HepG2 (cell line): ENCODE measurements around the gene LARP1B. TPM values are rescaled to one million over a fixed set of nuclear protein-coding genes. Genes with fewer than 3 reads are reported as not detected.

ENCODE experiments used
- ATAC-seq: fragments of 200-7000 bp; cut with Tn5 transposase; 3 replicates; pipeline ENCODE4 v1.9.1; 2020; ENCODE audit warnings: mild to moderate bottlenecking, moderate library complexity
- BruUV-seq: library from RNA; stranded (reverse); fragments of 400-500 nt; replicated peaks from 2 replicates; lab custom pipeline; 2021; lab: Mats Ljungman, UMichigan
- CTCF ChIA-PET: fragments of 300-600 bp; formaldehyde crosslinking; extraction: SDS; loops from one replicate; lab custom pipeline; 2021; ENCODE audit warnings: low total read pairs, inconsistent platforms, low intra/inter-chr PET ratio; lab: Yijun Ruan, JAX
- POLR2A ChIA-PET: fragments of 350-600 bp; sonication (Branson Sonifier 250); formaldehyde crosslinking; loops from one replicate; lab custom pipeline; 2020; ENCODE audit warnings: antibody characterized with exemption, inconsistent platforms; lab: Yijun Ruan, JAX
- DNase-seq: peaks from one replicate; pipeline ENCODE4 v3.0.0-alpha.2; 2015; ENCODE audit warnings: low spot score
- FAIRE-seq: peaks from 3 replicates; lab custom pipeline; 2011; peaks lifted over from hg19 to GRCh38; lab: Jason Lieb, UNC
- H2AFZ ChIP-seq: one replicate; pipeline ENCODE4 v1.6.1; 2011; ENCODE audit warnings: low read length, inconsistent platforms
- H3K27ac ChIP-seq: fragments of 300-600 bp; 3 replicates; pipeline ENCODE4 v1.8.0; 2011; ENCODE audit warnings: mixed run types, mild to moderate bottlenecking, mixed read lengths, low read length, inconsistent platforms; ENCODE audit not compliant: insufficient read depth; ENCODE audit errors: extremely low read length
- H3K27me3 ChIP-seq, 2 experiments: fragments of 200-600 bp in 1 of 2; 2 replicates in 1 of 2; 3 replicates in 1 of 2; pipeline versions ENCODE4 v1.6.0 to v1.8.0; 2011; ENCODE audit warnings: low read length in 2 of 2, mild to moderate bottlenecking in 2 of 2, moderate library complexity in 2 of 2, inconsistent platforms in 1 of 2; ENCODE audit not compliant: insufficient read depth in 2 of 2, control insufficient read depth in 1 of 2
- H3K36me3 ChIP-seq, 2 experiments: fragments of 200-600 bp in 1 of 2; replicated peaks in 1 of 2; 2 replicates in 1 of 2; 3 replicates in 1 of 2; pipeline versions ENCODE4 v1.5.1 to v1.8.0; 2011; ENCODE audit warnings: low read length in 2 of 2, inconsistent platforms in 1 of 2; ENCODE audit not compliant: insufficient read depth in 2 of 2, control insufficient read depth in 1 of 2
- H3K4me1 ChIP-seq: 2 replicates; pipeline ENCODE4 v1.5.1; 2012; ENCODE audit warnings: low read length, inconsistent platforms; ENCODE audit not compliant: insufficient read depth
- H3K4me2 ChIP-seq: 2 replicates; pipeline ENCODE4 v1.6.0; 2011; ENCODE audit warnings: low read depth, low read length, inconsistent platforms
- H3K4me3 ChIP-seq, 3 experiments: fragments of 200-600 bp in 1 of 3; sonication (generic), shearing (Covaris generic) in 1 of 3; replicated peaks in 1 of 3; 2 replicates each; pipeline ENCODE4 v1.5.1; 2011 to 2016; ENCODE audit warnings: low read length in 3 of 3, inconsistent platforms in 2 of 3, low read depth in 2 of 3, mild to moderate bottlenecking in 2 of 3, control low read depth in 1 of 3, mixed read lengths in 1 of 3; ENCODE audit not compliant: insufficient read depth in 1 of 3
- H3K79me2 ChIP-seq: one replicate; pipeline ENCODE4 v1.6.1; 2011; ENCODE audit warnings: low read length, inconsistent platforms; ENCODE audit not compliant: insufficient read depth
- H3K9ac ChIP-seq: 2 replicates; pipeline ENCODE4 v1.6.0; 2011; ENCODE audit warnings: mild to moderate bottlenecking, low read depth, low read length, inconsistent platforms; ENCODE audit not compliant: insufficient read depth
- H3K9me3 ChIP-seq: 2 replicates; pipeline ENCODE4 v1.5.1; 2012; ENCODE audit warnings: mild to moderate bottlenecking, low read length
- H4K20me1 ChIP-seq: 2 replicates; pipeline ENCODE4 v1.6.0; 2011; ENCODE audit warnings: inconsistent platforms, mild to moderate bottlenecking, low read length, moderate library complexity; ENCODE audit not compliant: insufficient read depth
- FOXC1 ChIP-seq: sonication (generic); formaldehyde crosslinking; IDR thresholded peaks from 2 replicates; pipeline ENCODE4 v1.8.0; 2022; ENCODE audit warnings: mild to moderate bottlenecking, missing genetic modification reagents, borderline replicate concordance
- HNRNPK ChIP-seq: fragments of 200-400 bp; formaldehyde crosslinking; IDR thresholded peaks from 2 replicates; pipeline ENCODE4 v1.6.1; 2018; ENCODE audit warnings: low read length, low read depth, moderate library complexity, mild to moderate bottlenecking; ENCODE audit not compliant: poor library complexity, severe bottlenecking
- MYNN ChIP-seq: sonication (generic); formaldehyde crosslinking; IDR thresholded peaks from 2 replicates; pipeline ENCODE4 v1.4.0; 2020; ENCODE audit warnings: mild to moderate bottlenecking, low read depth, missing genetic modification reagents
- PAF1 ChIP-seq: IDR thresholded peaks from 2 replicates; pipeline ENCODE4 v1.6.1; 2016; ENCODE audit warnings: missing genetic modification reagents, missing compliant biosample characterization
- RAD21 ChIP-seq: fragments of 450-650 bp; formaldehyde crosslinking; IDR thresholded peaks from 2 replicates; pipeline ENCODE4 v1.5.0; 2020; ENCODE audit warnings: mild to moderate bottlenecking
- RFXANK ChIP-seq: IDR thresholded peaks from 2 replicates; pipeline ENCODE4 v1.6.1; 2016
- ZNF17 ChIP-seq: sonication (generic); formaldehyde crosslinking; IDR thresholded peaks from 2 replicates; pipeline ENCODE4 v1.5.0; 2020; ENCODE audit warnings: mild to moderate bottlenecking, missing genetic modification reagents
- ZNF703 ChIP-seq: sonication (generic); formaldehyde crosslinking; IDR thresholded peaks from 2 replicates; pipeline ENCODE4 v1.5.1; 2020; ENCODE audit warnings: missing genetic modification reagents, mild to moderate bottlenecking, moderate library complexity, borderline replicate concordance
- WGBS: methylation state at CpG from one replicate; pipeline ENCODE4 v1.1.6; 2017; ENCODE audit warnings: low lambda C conversion rate; 5-methylcytosine and 5-hydroxymethylcytosine counted together
- in situ Hi-C: cut with HindIII; loops from 2 replicates; pipeline ENCODE4 v1.10.0; 2017; ENCODE audit warnings: low pct_unique_long_range_greater_than_20kb; ENCODE audit not compliant: extremely low pct_ligation_motif_present
- intact Hi-C: fragments of 100-400 bp; cut with micrococcal nuclease; formaldehyde crosslinking; loops from one replicate; pipeline ENCODE4 v1.10.0; 2022; ENCODE audit not compliant: unreplicated experiment
- polyA plus RNA-seq, 8 experiments: library from polyadenylated mRNA; depleted of rRNA in 3 of 8; stranded (reverse) in 7 of 8; unstranded in 1 of 8; fragments of >200 nt; fragmentation: Illumina TruSeq in 4 of 8; extraction: Trizol in 4 of 8; gene quantifications; 2 replicates each; pipeline versions ENCODE4 v1.2.1 to v1.2.3, GENCODE V29; 2011 to 2016; ENCODE audit warnings: low read depth in 4 of 8, missing spikeins in 1 of 8, mixed read lengths in 1 of 8; ENCODE audit not compliant: insufficient read depth in 1 of 8
- total RNA-seq, 5 experiments: library from RNA; depleted of rRNA; stranded (reverse); fragments of >200 nt; fragmentation: Illumina TruSeq; extraction: Trizol; gene quantifications; 2 replicates each; pipeline ENCODE4 v1.2.3, GENCODE V29; 2016; ENCODE audit warnings: low read depth in 1 of 5
- TF ChIP-seq, protein P1 (sequence below): IDR thresholded peaks from 2 replicates; pipeline ENCODE4 v1.6.1; 2016; ENCODE audit warnings: missing genetic modification reagents, missing compliant biosample characterization
- TF ChIP-seq, protein P2 (sequence below): sonication (generic); formaldehyde crosslinking; IDR thresholded peaks from 2 replicates; pipeline ENCODE4 v1.4.0; 2020; ENCODE audit warnings: missing genetic modification reagents
- TF ChIP-seq, protein P3 (sequence below): IDR thresholded peaks from 2 replicates; pipeline ENCODE4 v1.4.0; 2020; ENCODE audit warnings: mild to moderate bottlenecking, missing genetic modification reagents
- TF ChIP-seq, protein P4 (sequence below): sonication (generic); formaldehyde crosslinking; IDR thresholded peaks from 2 replicates; pipeline ENCODE4 v1.5.0; 2020; ENCODE audit warnings: mild to moderate bottlenecking, missing genetic modification reagents, borderline replicate concordance
- TF ChIP-seq, protein P5 (sequence below): IDR thresholded peaks from 2 replicates; pipeline ENCODE4 v1.6.1; 2016; ENCODE audit warnings: missing biosample characterization, missing genetic modification reagents, low read depth

The LARP1B gene
- total and polyA plus RNA-seq, 2 of the 13 experiments (the other 11 are each of a cell fraction or from before 2014, with no cell fraction given), result 19.2 to 52.7 TPM

DNA sequence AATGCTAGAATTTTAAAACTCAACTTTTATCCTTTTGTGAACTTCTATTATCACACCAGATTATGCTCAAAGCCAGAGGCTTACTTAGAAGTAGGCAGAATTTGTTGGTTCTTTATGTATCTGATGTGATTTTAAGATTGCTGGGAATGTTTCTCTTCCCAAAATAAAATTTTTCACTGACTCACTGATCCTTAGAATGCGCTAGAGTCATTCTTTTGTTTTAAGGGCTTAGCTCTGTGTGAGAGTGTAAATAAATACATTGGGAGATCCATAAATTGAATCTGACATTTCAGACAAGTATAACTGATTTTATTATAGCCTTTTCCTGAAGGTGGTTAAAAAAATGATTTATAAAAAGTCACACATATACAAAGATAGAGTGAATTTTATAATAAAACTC, 101.3 kb downstream of the LARP1B start:
- no TSS peak for BruUV-seq
- ATAC-seq (no peak), FAIRE-seq (no peak), DNase-seq (no peak)
- 100% methylated on average over 1 of the region's 1 CpG for WGBS
- CTCF ChIA-PET, result no interaction called here
- Histone ChIP-seq H3K79me2 (no peaks in the 10 kb centered on the region), H3K27me3 (no peaks in the 10 kb centered on the region; a peak in 1 of 5 replicates), H3K36me3 (no peaks in the 10 kb centered on the region), H2AFZ (no peak overlapping the region), H3K4me3 (no peak overlapping the region), H3K9ac (no peak overlapping the region), H3K27ac (no peak overlapping the region), H3K4me1 (peaks cover 35% of the 10 kb centered on the region), H3K4me2 (no peak overlapping the region), H3K9me3 (no peaks in the 10 kb centered on the region), H4K20me1 (no peaks in the 10 kb centered on the region)
- in situ Hi-C loops, result no loop called here
- intact Hi-C loops, result no loop called here
- POLR2A ChIA-PET, result no interaction called here
- TF ChIP-seq, protein P1, sequence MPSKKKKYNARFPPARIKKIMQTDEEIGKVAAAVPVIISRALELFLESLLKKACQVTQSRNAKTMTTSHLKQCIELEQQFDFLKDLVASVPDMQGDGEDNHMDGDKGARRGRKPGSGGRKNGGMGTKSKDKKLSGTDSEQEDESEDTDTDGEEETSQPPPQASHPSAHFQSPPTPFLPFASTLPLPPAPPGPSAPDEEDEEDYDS (CRISPR knock-in tag), result no peak
- TF ChIP-seq HNRNPK, result no peak
- no peak for TF ChIP-seq RAD21 (CRISPR knock-in tag)
- TF ChIP-seq PAF1, result no peak
- TF ChIP-seq, protein P2, sequence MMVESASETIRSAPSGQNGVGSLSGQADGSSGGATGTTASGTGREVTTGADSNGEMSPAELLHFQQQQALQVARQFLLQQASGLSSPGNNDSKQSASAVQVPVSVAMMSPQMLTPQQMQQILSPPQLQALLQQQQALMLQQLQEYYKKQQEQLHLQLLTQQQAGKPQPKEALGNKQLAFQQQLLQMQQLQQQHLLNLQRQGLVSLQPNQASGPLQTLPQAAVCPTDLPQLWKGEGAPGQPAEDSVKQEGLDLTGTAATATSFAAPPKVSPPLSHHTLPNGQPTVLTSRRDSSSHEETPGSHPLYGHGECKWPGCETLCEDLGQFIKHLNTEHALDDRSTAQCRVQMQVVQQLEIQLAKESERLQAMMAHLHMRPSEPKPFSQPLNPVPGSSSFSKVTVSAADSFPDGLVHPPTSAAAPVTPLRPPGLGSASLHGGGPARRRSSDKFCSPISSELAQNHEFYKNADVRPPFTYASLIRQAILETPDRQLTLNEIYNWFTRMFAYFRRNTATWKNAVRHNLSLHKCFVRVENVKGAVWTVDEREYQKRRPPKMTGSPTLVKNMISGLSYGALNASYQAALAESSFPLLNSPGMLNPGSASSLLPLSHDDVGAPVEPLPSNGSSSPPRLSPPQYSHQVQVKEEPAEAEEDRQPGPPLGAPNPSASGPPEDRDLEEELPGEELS (CRISPR knock-in tag), result no peak
- TF ChIP-seq, protein P3, sequence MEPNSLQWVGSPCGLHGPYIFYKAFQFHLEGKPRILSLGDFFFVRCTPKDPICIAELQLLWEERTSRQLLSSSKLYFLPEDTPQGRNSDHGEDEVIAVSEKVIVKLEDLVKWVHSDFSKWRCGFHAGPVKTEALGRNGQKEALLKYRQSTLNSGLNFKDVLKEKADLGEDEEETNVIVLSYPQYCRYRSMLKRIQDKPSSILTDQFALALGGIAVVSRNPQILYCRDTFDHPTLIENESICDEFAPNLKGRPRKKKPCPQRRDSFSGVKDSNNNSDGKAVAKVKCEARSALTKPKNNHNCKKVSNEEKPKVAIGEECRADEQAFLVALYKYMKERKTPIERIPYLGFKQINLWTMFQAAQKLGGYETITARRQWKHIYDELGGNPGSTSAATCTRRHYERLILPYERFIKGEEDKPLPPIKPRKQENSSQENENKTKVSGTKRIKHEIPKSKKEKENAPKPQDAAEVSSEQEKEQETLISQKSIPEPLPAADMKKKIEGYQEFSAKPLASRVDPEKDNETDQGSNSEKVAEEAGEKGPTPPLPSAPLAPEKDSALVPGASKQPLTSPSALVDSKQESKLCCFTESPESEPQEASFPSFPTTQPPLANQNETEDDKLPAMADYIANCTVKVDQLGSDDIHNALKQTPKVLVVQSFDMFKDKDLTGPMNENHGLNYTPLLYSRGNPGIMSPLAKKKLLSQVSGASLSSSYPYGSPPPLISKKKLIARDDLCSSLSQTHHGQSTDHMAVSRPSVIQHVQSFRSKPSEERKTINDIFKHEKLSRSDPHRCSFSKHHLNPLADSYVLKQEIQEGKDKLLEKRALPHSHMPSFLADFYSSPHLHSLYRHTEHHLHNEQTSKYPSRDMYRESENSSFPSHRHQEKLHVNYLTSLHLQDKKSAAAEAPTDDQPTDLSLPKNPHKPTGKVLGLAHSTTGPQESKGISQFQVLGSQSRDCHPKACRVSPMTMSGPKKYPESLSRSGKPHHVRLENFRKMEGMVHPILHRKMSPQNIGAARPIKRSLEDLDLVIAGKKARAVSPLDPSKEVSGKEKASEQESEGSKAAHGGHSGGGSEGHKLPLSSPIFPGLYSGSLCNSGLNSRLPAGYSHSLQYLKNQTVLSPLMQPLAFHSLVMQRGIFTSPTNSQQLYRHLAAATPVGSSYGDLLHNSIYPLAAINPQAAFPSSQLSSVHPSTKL (CRISPR knock-in tag), result no peak
- no peak for TF ChIP-seq ZNF703 (CRISPR knock-in tag)
- TF ChIP-seq MYNN (CRISPR knock-in tag), result no peak
- TF ChIP-seq, protein P4, sequence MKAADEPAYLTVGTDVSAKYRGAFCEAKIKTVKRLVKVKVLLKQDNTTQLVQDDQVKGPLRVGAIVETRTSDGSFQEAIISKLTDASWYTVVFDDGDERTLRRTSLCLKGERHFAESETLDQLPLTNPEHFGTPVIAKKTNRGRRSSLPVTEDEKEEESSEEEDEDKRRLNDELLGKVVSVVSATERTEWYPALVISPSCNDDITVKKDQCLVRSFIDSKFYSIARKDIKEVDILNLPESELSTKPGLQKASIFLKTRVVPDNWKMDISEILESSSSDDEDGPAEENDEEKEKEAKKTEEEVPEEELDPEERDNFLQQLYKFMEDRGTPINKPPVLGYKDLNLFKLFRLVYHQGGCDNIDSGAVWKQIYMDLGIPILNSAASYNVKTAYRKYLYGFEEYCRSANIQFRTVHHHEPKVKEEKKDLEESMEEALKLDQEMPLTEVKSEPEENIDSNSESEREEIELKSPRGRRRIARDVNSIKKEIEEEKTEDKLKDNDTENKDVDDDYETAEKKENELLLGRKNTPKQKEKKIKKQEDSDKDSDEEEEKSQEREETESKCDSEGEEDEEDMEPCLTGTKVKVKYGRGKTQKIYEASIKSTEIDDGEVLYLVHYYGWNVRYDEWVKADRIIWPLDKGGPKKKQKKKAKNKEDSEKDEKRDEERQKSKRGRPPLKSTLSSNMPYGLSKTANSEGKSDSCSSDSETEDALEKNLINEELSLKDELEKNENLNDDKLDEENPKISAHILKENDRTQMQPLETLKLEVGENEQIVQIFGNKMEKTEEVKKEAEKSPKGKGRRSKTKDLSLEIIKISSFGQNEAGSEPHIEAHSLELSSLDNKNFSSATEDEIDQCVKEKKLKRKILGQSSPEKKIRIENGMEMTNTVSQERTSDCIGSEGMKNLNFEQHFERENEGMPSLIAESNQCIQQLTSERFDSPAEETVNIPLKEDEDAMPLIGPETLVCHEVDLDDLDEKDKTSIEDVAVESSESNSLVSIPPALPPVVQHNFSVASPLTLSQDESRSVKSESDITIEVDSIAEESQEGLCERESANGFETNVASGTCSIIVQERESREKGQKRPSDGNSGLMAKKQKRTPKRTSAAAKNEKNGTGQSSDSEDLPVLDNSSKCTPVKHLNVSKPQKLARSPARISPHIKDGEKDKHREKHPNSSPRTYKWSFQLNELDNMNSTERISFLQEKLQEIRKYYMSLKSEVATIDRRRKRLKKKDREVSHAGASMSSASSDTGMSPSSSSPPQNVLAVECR, result no peak
- TF ChIP-seq FOXC1, result no peak
- TF ChIP-seq, protein P5, sequence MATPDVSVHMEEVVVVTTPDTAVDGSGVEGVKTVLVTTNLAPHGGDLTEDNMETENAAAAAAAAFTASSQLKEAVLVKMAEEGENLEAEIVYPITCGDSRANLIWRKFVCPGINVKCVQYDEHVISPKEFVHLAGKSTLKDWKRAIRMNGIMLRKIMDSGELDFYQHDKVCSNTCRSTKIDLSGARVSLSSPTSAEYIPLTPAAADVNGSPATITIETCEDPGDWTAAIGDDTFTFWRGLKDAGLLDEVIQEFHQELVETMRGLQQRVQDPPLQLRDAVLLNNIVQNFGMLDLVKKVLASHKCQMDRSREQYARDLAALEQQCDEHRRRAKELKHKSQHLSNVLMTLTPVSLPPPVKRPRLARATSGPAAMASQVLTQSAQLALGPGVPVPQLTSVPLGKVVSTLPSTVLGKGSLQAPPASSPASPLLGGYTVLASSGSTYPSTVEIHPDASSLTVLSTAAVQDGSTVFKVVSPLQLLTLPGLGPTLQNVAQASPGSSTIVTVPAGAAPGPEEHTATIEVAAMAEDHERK (CRISPR knock-in tag), result no peak
- no peak for TF ChIP-seq RFXANK
- TF ChIP-seq ZNF17, result no peak
